ENCODE data around the gene PRPSAP1.

Gene PRPSAP1

DNA sequence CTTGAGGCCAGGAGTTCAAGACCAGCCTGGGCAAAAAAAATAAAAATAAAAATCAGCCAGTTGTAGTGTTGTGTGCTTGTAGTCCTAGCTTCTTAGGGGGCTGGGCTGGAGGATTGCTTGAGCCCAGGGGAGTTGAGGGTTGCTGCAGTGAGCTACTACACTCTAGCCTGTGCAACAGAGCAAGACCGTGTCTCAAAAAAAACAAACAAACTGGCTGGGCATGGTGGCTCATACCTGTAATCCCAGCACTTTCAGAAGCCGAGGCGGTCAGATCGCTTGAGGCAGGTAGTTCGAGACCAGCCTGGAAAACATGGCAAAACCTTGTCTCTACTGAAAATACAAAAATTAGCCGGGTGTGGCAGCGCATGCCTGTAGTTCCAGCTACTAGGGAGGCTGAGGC is 93.5 kb downstream of the PRPSAP1 start:
- peaks cover 24% of the 10 kb centered on the region for H3F3A ChIP-seq (ENCODE audit: insufficient read depth, low read length)
- H2AFZ ChIP-seq (ENCODE audit: low read length), result no peak overlapping the region
- H3K9me3 ChIP-seq (replicated peaks; ENCODE audit: insufficient read depth, low read length), result no peaks in the 10 kb centered on the region
- H3K4me1 ChIP-seq (ENCODE audit: low read length), result peaks cover 30% of the 10 kb centered on the region
- no peaks in the 10 kb centered on the region for H4K20me1 ChIP-seq (ENCODE audit: insufficient read depth, low read length)
- no peak overlapping the region for H3K9ac ChIP-seq (ENCODE audit: low read length)
- H3K79me2 ChIP-seq (ENCODE audit: low read length), result no peaks in the 10 kb centered on the region
- TF ChIP-seq EZH2phosphoT487 (IDR thresholded peaks at IDR 0.05; ENCODE audit: low read length) (no peak), EZH2 (optimal IDR thresholded peaks at IDR 0.05; ENCODE audit: low read depth, low read length) (no peak)
- TF ChIP-seq, protein P1, sequence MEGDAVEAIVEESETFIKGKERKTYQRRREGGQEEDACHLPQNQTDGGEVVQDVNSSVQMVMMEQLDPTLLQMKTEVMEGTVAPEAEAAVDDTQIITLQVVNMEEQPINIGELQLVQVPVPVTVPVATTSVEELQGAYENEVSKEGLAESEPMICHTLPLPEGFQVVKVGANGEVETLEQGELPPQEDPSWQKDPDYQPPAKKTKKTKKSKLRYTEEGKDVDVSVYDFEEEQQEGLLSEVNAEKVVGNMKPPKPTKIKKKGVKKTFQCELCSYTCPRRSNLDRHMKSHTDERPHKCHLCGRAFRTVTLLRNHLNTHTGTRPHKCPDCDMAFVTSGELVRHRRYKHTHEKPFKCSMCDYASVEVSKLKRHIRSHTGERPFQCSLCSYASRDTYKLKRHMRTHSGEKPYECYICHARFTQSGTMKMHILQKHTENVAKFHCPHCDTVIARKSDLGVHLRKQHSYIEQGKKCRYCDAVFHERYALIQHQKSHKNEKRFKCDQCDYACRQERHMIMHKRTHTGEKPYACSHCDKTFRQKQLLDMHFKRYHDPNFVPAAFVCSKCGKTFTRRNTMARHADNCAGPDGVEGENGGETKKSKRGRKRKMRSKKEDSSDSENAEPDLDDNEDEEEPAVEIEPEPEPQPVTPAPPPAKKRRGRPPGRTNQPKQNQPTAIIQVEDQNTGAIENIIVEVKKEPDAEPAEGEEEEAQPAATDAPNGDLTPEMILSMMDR (IDR thresholded peaks at IDR 0.05; ENCODE audit: low read length), result no peak
- no peaks in the 10 kb centered on the region for H3K27me3 ChIP-seq (replicated peaks; ENCODE audit: insufficient read depth, low read length)
- no peak overlapping the region for H3K27ac ChIP-seq (ENCODE audit: low read length)
- no peaks in the 10 kb centered on the region for H3K9me2 ChIP-seq (replicated peaks; ENCODE audit: insufficient read depth, low read length)
- no peak overlapping the region for H3K4me3 ChIP-seq (ENCODE audit: low read length)
- no peaks in the 10 kb centered on the region for H3K36me3 ChIP-seq (replicated peaks; ENCODE audit: insufficient read depth, low read length)
- no peak for DNase-seq
- no peak overlapping the region for H3K4me2 ChIP-seq (ENCODE audit: low read depth, low read length)

Data from MM.1S (cell line).